NCI-H1105 (cell line): ENCODE data around the gene SLC35F6.

Experiments
- DNase-seq: peaks from one replicate; lab custom pipeline; 2025; lab: John Stamatoyannopoulos, UW

The SLC35F6 gene

DNA sequence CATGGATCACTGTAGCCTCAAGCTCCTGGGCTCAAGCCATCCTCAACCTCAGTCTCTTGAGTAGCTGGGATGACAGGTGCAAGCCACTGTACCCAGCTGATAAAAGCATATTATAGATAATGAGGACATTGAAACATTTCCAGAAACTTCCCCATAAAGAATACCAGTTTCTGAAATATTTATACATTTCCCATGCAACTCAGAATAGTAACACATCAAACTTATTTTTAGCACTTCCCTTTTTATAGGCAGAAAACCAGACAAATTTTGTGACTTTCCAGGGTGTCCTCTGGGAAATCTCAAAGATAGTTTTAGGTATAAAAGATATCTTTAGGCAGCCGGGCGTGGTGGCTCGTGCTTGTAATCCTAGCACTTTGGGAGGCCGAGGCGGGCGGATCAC, 58.8 kb downstream of the SLC35F6 start:
- DNase-seq, result no peak
